Chondrocyte (in vitro differentiated cells): Measurements from ENCODE around the gene KAZN. TPM values are rescaled to one million over a fixed set of nuclear protein-coding genes. Genes with fewer than 3 reads are reported as not detected.

Experiments
- DNase-seq: peaks from one replicate; pipeline ENCODE4 v3.0.0; 2021; ENCODE audit warnings: mixed read lengths, low spot score
- H3K27ac Mint-ChIP-seq: one replicate; pipeline ENCODE4 v1.8.0; 2021; ENCODE audit warnings: mild to moderate bottlenecking, moderate library complexity, mixed read lengths; ENCODE audit not compliant: unreplicated experiment
- H3K27me3 Mint-ChIP-seq: 2 replicates; pipeline ENCODE4 v1.8.0; 2021; ENCODE audit warnings: low read depth, mixed read lengths
- H3K36me3 Mint-ChIP-seq: 2 replicates; pipeline ENCODE4 v1.8.0; 2021; ENCODE audit warnings: low read depth, mixed read lengths
- H3K4me1 Mint-ChIP-seq: 2 replicates; pipeline ENCODE4 v1.8.0; 2021; ENCODE audit warnings: low read depth, mild to moderate bottlenecking, mixed read lengths
- H3K4me3 Mint-ChIP-seq: one replicate; pipeline ENCODE4 v1.8.0; 2021; ENCODE audit warnings: mild to moderate bottlenecking, moderate library complexity, mixed read lengths; ENCODE audit not compliant: unreplicated experiment
- H3K9me3 Mint-ChIP-seq: 2 replicates; pipeline ENCODE4 v1.8.0; 2021; ENCODE audit warnings: low read depth, mixed read lengths
- CTCF ChIP-seq: fragments of 200-600 bp; sonication (generic); IDR thresholded peaks from 2 replicates; pipeline ENCODE4 v1.5.0; 2021; ENCODE audit warnings: antibody characterized with exemption, mild to moderate bottlenecking, moderate library complexity
- total RNA-seq: library from RNA; stranded (reverse); gene quantifications from 3 replicates; pipeline ENCODE4 v1.2.1, GENCODE V29; 2021

Gene KAZN
- total RNA-seq, 1 donor from 2014 or later: 29.6 TPM

- DNase-seq: no peak
- Mint-ChIP-seq H3K27me3 (peaks cover 3% of the 10 kb centered on the region), H3K36me3 (no peaks in the 10 kb centered on the region), H3K9me3 (no peaks in the 10 kb centered on the region), H3K27ac (no peak overlapping the region), H3K4me1 (no peaks in the 10 kb centered on the region), H3K4me3 (no peak overlapping the region)
- no peak for TF ChIP-seq CTCF
Measured at GRCh38 chr1:14704846-14705245, 106.4 kb downstream of the KAZN start.

DNA sequence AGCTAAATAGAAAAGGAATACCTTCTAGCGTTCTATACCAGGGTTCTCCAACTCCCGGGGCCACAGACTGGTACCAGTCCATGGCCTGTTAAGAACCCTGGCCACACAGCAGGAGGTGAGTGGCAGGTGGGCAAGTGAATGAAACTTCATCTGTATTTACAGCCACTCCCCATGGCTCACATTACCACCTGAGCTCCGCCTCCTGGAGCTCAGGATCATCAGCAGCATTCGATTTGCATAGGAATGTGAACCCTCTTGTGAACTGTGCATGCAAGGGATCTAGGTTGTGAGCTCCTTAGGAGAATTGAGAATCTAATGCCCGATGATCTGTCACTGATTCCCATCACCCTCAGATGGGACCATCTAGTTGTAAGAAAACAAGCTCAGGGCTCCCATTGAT, 107.3 kb downstream of the KAZN start:
- peaks cover 2% of the 10 kb centered on the region for H3K27me3 Mint-ChIP-seq
- TF ChIP-seq CTCF: no peak
- H3K4me1 Mint-ChIP-seq: no peaks in the 10 kb centered on the region
- H3K9me3 Mint-ChIP-seq: no peaks in the 10 kb centered on the region
- H3K27ac Mint-ChIP-seq: no peak overlapping the region
- no peaks in the 10 kb centered on the region for H3K36me3 Mint-ChIP-seq
- no peak for DNase-seq
- no peak overlapping the region for H3K4me3 Mint-ChIP-seq

- no peak for DNase-seq
- no peak overlapping the region for H3K27ac Mint-ChIP-seq
- no peak for TF ChIP-seq CTCF
- H3K27me3 Mint-ChIP-seq: peaks cover 2% of the 10 kb centered on the region
- no peaks in the 10 kb centered on the region for H3K9me3 Mint-ChIP-seq
- H3K4me1 Mint-ChIP-seq: no peaks in the 10 kb centered on the region
- H3K36me3 Mint-ChIP-seq: no peaks in the 10 kb centered on the region
- H3K4me3 Mint-ChIP-seq: no peak overlapping the region
Measured at GRCh38 chr1:14706631-14707030, 108.1 kb downstream of the KAZN start.

- no peak overlapping the region for H3K27ac Mint-ChIP-seq
- H3K36me3 Mint-ChIP-seq: no peaks in the 10 kb centered on the region
- no peak overlapping the region for H3K4me3 Mint-ChIP-seq
- no peak for DNase-seq
- no peak for TF ChIP-seq CTCF
- H3K9me3 Mint-ChIP-seq: no peaks in the 10 kb centered on the region
- no peaks in the 10 kb centered on the region for H3K4me1 Mint-ChIP-seq
- peaks cover 6% of the 10 kb centered on the region for H3K27me3 Mint-ChIP-seq
Measured at GRCh38 chr1:14707531-14708445, 109.3 kb downstream of the KAZN start.

DNA sequence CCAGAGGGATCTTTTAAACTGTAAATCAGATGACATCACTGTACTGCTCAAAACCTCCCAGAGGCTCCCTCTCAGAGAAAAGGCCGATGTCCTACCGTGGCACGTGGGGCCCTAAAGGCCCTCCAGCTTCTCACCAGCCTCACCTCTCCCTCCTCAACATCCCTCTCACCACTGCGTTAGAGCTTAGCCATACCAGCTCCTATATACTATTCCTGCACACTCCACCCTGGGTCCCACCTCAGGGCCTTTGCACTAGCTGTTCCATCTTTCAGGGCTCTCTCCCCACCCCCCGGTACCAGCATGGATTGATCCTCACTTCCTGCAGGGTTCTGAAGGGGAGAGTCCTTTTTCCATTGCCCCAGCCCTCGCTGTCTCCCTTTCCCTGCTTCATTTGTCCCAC, 111.8 kb downstream of the KAZN start:
- no peaks in the 10 kb centered on the region for H3K36me3 Mint-ChIP-seq
- no peak for TF ChIP-seq CTCF

More for the DNA sequence above, 111.8 kb downstream of the KAZN start:
- no peak for DNase-seq
- Mint-ChIP-seq H3K9me3 (no peaks in the 10 kb centered on the region), H3K4me1 (no peaks in the 10 kb centered on the region), H3K27ac (no peak overlapping the region), H3K27me3 (peaks cover 10% of the 10 kb centered on the region), H3K4me3 (no peak overlapping the region)
